ENCODE measurements around the gene EGFR.

Gene EGFR

DNA sequence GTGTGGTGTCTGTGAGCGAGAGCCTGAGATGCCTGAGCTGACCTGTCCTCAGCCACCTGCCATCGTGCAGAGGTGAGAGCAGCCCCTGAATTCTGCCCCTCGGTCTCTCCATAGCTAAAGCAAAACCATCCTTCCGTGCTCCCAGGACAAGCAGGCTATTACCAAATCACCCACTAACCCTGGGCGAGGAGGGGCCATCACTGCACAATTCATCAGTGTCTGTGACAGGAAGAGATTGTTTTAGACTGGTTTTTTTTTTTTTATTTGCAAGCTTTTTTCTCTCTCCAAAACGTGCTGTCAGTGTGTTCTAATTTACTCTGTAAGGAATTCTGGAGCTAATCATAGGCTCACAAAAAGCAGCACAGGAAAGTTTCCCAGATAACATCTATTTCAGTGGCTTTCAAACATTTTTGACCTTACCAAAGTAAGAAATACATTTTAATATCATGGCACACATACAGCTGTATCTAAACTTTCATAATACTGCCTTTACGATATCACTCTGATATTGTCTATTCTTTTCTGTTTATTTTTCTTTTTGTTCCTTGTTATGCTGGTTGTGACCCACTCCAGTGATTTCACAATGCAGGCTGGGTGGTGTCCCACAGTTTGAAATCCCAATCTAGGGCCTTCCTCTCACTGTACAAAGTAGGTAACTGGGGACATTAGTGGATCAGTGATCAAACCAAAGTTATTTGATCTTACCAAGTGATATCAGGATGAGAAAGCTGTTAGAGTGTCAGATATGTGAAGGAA, 62.8 kb downstream of the EGFR start:
- DNase-seq (ENCODE audit: low spot score): no peak

DNA sequence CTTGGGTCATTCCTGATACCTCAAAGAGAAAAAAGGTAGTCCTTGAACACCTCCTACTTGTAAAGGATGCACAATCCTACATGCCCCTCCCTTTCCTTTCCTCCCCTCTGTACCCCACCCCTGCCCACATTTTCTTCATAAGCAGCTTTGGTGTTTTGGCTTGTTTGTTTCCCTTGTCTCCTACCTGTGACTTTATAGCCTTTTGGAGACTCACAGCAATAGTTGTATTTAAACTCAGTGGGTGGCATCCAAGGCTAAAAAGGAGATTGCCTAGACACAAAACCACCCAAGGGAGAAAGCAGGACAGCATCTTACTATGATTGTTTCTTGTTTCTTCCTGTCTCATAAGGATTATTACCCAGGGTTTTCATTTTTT, 63.4 kb downstream of the EGFR start:
- DNase-seq (ENCODE audit: low spot score): no peak

DNA sequence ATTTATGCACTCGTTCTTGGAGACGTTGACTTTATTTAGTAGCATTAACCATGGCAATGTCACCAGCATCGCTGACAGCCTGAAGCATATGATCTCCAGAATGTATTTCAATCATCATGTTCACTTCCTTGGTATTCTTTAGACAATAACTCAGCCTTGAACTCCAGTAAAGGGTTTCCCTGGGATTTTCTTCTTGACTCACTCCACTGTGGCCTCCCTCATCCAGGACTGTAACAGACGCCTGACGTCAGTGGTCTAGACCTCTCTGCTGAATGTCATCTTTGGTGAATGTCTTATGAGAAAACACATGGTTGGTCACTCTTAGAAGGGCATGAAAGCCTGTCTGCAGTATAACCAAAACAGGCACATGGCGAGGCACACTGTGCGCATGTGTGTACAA, 64.4 kb downstream of the EGFR start:
- no peak for DNase-seq (ENCODE audit: low spot score)

DNA sequence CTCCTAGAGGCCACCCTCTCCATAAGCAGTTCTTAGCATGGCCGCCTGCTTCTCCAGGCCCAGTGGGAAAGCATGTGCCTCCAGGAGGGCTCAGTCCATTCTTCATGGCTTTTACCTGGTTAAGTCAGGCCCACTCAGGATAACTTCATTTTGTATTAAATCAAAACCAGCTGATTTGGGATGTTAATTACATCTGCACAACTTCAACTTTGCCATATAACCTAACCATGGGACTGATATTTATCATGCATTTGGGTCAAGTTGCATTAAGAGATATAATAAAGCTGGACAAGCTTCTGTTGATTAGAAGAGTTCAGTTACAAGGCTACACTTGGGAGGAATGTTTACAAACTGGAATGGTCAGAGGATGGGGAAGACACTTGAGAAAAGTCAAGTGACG, 65.5 kb downstream of the EGFR start:
- DNase-seq (ENCODE audit: low spot score): no peak

- DNase-seq (ENCODE audit: low spot score): no peak
Observed at GRCh38 chr7:55085511-55086412, 66.9 kb downstream of the EGFR start.

DNA sequence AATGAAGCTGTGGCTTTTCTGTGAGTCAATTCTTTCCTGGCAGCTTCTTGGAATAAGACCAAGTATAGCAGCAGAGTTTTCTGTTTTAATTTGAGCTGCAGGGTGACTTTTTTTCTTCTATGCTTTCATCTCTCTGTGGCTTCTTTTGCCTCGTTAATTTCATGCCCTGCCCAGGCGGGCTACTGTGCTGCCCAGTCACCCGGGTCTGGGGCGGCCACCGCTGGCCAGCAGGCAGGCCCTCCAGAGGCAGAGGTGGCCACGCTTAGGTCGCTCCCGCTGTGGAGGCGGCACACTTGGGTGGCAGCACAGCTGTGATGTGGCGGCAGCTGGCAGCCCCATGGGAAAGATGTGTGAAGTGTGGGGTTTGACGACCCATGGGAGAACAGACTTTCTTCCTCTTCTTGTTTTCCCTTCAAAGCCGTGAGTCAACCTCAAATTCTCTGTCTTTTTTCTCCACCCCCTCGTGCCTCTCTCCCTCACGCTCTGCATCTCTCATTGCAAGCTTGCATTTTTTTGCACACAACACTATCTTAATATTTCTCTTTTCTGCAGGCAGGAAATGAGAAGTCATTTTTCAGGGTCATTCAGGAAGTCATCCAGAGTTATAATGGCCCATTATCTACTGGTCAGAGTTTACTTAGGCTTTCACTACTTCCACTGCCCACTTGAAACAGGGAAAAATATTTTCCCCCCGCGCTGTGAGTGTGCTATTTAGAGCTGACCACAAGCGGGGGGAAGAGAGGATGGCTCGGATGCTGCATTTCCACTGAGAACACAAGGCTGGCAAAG, 67.8 kb downstream of the EGFR start:
- DNase-seq (ENCODE audit: low spot score): peak; percentile 86

GRCh38 chr7:55087521-55087961, 68.7 kb downstream of the EGFR start:
- no peak for DNase-seq (ENCODE audit: low spot score)

- no peak for DNase-seq (ENCODE audit: low spot score)
Observed at GRCh38 chr7:55088107-55088506, 69.3 kb downstream of the EGFR start.

- no peak for DNase-seq (ENCODE audit: low spot score)
Observed at GRCh38 chr7:55088620-55089019, 69.8 kb downstream of the EGFR start.

- no peak for DNase-seq (ENCODE audit: low spot score)
Observed at GRCh38 chr7:55092186-55092974, 73.6 kb downstream of the EGFR start.

DNA sequence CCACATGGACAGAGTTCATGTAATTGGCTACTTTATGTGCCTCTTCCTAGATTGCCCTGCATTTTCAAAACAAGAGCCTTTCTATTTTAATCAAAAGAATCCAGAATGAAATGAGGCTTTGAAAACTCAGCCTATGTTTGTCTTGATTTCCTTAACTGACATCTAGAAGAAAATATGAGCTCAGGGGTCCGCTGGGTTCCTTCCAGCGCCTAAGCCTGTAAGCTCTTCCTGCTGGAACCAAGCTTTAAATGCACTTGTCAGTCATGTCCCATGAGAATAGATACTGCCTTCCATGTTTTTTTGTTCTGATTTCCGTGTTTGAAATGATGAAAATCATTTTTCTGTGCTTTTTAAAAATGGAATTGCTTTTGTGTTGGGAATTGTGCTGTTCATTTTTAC, 74.2 kb downstream of the EGFR start:
- DNase-seq (ENCODE audit: low spot score): no peak

- no peak for DNase-seq (ENCODE audit: low spot score)
Observed at GRCh38 chr7:55093674-55094073, 74.9 kb downstream of the EGFR start.

DNA sequence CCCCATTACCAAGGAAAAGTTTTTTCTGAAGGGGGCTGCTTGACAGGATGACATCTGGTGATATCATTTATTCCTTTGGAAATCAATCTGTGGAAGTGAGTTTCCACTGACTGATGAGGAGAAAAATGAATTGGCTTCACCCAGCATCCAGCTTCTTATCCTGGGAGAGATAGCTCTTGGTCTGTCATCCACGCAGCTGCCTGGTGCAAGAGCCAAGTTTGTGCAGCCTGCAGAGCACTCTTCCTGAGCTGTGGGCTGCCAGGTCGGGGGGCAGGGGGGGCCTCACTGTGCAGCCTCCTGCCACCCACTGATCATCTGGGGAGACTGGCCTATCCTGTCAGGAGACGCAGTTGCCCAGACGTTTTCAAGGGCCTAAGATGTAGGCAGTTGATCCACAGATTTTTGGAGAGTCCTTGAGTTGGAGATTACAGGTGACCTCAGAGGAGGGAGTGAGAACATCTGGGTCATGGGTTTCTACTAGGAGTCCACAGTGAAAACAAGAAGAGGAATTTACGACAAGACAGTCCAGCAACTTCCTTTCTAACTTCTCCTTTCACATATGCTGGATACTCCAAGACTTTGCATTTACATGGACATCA, 75.4 kb downstream of the EGFR start:
- no peak for DNase-seq (ENCODE audit: low spot score)

DNA sequence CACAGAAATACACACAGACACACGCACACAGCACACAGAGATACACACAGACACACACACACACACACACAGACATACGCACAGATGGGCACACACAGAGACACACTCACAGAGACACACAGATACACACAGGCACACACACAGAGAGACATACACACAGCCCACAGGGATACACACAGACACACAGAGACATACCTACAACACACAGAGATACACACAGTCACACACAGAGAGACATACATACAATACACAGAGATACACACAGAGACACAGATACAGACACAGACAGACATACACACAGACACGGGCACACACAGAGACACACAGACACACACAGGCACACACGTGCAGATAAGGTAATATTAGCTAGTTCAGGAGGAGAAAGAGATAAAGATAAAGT, 76.9 kb downstream of the EGFR start:
- no peak for DNase-seq (ENCODE audit: low spot score)

- no peak for DNase-seq (ENCODE audit: low spot score)
Observed at GRCh38 chr7:55096323-55096722, 77.5 kb downstream of the EGFR start.

DNA sequence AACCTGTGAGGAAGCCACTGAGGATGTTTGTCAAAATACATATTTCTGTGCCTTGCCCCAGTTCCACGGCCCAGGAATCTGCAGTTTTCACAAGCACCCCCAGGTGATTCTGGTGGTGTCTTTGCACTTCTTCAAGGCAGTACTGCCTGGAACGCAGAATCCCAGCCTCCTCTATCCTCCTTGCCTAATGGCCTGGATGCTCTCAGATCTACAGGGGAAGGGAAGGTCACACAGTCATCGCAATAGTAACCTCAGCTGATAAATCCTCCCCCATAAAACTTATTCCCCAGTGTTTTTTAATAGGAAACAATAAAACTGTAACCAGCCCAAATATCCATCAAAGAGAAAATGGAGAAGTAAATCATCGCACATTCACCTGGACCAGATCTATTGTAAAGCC, 78.3 kb downstream of the EGFR start:
- no peak for DNase-seq (ENCODE audit: low spot score)

- DNase-seq (ENCODE audit: low spot score): no peak
Observed at GRCh38 chr7:55099066-55099820, 80.4 kb downstream of the EGFR start.

DNA sequence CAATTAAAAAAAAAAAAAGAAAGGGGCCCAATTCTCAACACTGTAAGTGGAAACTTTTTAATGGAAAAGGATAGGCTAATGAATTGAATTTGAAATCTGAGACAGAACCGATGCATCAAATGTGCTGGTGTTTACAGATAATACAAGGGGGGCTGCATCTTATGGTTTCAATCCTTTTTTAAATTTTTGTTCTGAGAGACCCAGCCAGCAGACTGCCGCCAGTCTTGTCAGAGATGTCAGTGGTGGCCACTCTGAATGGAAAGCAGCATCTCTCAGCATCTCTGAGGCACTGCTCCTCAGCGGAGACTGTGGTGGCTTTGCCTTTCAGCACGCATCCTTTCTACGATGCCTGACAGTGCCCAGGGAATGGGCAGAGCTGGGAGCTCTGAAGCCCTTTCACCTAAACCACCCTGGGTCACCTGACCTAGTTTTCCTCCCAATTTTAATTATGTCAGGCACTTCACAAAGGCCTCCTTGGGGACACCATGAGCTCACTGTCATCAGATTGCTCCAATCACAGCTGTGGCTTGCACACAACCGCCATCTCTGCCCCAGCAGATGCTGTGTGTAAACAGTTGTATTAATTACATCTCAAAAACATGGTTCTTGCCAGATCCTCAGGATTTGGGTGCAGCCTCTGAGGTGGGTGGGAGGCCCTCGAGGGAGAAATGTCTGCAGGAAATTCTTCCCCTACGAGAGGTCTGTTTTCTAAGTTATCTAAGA, 81.2 kb downstream of the EGFR start:
- no peak for DNase-seq (ENCODE audit: low spot score)

DNA sequence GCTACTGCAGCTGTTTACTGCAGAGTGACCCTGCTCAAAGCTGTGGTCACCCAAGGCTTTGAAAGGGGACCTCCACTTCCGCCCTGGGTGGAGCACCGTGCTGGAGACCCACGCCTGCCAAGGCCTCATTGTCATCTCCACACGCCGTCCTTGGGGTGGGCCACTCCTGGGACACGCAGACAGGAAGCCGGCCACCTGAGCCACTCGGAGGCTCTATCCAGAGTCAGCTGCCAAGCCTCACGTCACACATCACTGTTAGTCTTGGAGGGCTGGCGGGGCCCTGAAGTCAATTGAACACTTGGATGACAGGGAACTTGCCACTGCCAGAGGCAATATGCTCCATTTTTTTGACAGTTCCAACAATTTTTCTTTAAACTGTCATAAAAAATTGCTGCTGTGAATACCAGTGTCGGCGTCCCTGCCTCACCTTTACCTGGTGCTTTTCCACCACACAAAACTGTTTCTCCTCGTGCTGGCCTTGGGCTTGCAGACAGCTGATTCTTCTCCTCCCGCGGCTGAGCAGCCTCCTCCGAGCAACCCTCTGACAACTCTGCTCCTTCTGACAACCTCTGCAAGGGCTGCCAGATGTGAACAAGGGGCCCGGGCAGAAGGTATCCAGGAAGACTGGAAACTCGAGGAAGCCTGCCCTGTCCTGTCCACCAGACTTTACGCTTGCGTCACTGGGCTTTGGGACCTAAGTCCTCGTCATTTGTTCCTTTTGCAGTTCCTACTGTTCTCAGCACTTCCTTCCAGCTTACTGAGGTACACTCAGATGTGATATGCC, 81.9 kb downstream of the EGFR start:
- DNase-seq (ENCODE audit: low spot score): no peak
